Measurements from ENCODE around the gene RNF225. TPM values are rescaled to one million over a fixed set of nuclear protein-coding genes. Genes with fewer than 3 reads are reported as not detected.
"Not testable (repeated sequence)": the region's sequence is repeated elsewhere in the genome, so short reads cannot be mapped to it uniquely, and the experiment has no call there.

RNF225 gene
- polyA plus RNA-seq, 1 of the 3 experiments (the other 2 are of a cell fraction), result 0.13 TPM

DNA sequence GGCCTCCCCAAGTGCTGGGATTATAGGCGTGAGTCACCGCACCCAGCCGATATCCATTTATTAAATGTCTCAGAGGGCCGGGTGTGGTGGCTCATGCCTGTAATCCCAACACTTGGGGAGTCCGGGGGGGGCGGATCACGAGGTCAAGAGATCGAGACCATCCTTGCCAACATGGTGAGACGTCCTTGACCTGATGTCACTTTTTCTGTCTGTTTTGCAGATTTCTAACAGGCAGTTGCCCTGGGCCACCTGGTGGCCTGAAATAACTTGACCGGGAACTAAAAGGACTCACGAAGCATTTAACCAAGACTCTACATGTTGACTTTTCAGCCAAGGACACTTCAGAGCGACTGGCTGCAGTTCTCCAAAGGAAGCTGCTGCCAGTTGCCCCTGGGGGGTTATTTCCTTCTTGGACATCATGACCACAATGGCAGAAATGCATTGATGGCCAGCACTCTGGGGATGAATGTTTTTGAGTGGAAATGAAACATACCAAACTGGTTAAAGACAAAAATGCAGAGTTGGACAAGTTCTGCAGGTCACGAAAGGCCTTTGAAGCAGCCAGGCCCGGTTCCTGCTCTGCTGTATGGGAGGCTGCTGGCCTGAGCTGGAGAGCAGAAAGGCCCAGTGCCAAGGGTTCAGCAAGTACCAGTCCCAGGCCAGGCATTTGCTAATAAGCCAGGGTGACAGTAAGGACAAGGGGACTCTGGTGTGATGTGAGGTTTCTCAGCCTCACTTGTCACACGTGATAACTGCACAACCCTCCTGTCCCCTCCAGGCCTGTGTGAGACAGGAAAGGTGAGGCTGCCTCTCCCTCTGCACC is 22.9 kb upstream of the RNF225 start:
- ChIA-PET CTCF (interaction anchor here (1.2 kb wide), 1 partner anchor 44 kb away, joined by 3 read pairs; no protein-coding TSS in a partner anchor), POLR2A (interaction anchor here (1.4 to 1.8 kb wide), 2 partner anchors 9 to 10 kb away, joined by 4 to 8 read pairs; partner anchors contain the start of gene ZNF497)
- H3K36me3 ChIP-seq (replicated peaks in 1 of 2; ENCODE audit: control insufficient read depth in 1 of 2, insufficient read depth in 2 of 2, low read length in 1 of 2), result no peaks in the 10 kb centered on the region
- H3K9me3 ChIP-seq, result no peaks in the 10 kb centered on the region
- H4K20me1 ChIP-seq (ENCODE audit: insufficient read depth), result no peaks in the 10 kb centered on the region
- no peak overlapping the region for H2AFZ ChIP-seq (ENCODE audit: low read depth)
- H3F3A ChIP-seq (replicated peaks; ENCODE audit: insufficient read depth), result no peaks in the 10 kb centered on the region
- no peak for TF ChIP-seq POLR2AphosphoS5 (IDR thresholded peaks at IDR 0.05; ENCODE audit: low read depth, low read length)
- TF ChIP-seq, protein P1, sequence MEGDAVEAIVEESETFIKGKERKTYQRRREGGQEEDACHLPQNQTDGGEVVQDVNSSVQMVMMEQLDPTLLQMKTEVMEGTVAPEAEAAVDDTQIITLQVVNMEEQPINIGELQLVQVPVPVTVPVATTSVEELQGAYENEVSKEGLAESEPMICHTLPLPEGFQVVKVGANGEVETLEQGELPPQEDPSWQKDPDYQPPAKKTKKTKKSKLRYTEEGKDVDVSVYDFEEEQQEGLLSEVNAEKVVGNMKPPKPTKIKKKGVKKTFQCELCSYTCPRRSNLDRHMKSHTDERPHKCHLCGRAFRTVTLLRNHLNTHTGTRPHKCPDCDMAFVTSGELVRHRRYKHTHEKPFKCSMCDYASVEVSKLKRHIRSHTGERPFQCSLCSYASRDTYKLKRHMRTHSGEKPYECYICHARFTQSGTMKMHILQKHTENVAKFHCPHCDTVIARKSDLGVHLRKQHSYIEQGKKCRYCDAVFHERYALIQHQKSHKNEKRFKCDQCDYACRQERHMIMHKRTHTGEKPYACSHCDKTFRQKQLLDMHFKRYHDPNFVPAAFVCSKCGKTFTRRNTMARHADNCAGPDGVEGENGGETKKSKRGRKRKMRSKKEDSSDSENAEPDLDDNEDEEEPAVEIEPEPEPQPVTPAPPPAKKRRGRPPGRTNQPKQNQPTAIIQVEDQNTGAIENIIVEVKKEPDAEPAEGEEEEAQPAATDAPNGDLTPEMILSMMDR (IDR thresholded peaks at IDR 0.05), result peak; percentile 34; the same call in 1 of the 2 replicates
- no peak overlapping the region for H3K27ac ChIP-seq (ENCODE audit: low read depth in 2 of 2, low read length in 1 of 2)
- H3K9ac ChIP-seq, result no peak overlapping the region
- H3K79me2 ChIP-seq (ENCODE audit: insufficient read depth), result no peaks in the 10 kb centered on the region
- DNase-seq, result no peak
- no peak overlapping the region for H3K4me2 ChIP-seq
- no peaks in the 10 kb centered on the region for H3K27me3 ChIP-seq (ENCODE audit: insufficient read depth)
- no peaks in the 10 kb centered on the region for H3K4me1 ChIP-seq (ENCODE audit: control insufficient read depth in 1 of 2, insufficient read depth in 2 of 2, low read depth in 1 of 2, low read length in 1 of 2)
- no peaks in the 10 kb centered on the region for H3K9me2 ChIP-seq
- 84% methylated on average over 14 of the region's 15 CpGs for WGBS (ENCODE audit: low lambda C conversion rate)
- no peak overlapping the region; a peak in 1 of 4 replicates for H3K4me3 ChIP-seq (ENCODE audit: low read depth in 2 of 2, low read length in 1 of 2)

DNA sequence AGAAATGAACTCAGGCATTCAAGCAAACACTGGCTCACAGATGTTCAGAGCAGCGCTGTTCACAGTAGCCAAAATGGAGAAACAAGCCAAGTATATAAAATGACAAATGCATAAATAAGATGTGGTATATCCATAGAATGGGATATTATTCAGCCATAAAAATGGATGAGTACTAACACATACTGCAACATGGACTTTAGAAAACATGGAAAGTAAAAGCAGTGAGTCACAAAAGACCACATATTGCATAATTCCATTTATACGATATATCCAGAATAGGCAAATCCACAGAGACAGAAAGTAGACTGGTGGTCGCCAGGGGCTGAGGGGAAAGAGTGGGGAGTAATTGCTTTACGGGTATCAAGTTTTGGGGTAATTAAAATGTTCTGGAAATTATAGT is 21.3 kb upstream of the RNF225 start:
- Histone ChIP-seq H4K20me1 (ENCODE audit: insufficient read depth) (no peaks in the 10 kb centered on the region), H3K4me2 (no peak overlapping the region), H3K79me2 (ENCODE audit: insufficient read depth) (no peaks in the 10 kb centered on the region), H2AFZ (ENCODE audit: low read depth) (no peak overlapping the region), H3F3A (replicated peaks; ENCODE audit: insufficient read depth) (no peaks in the 10 kb centered on the region), H3K9me2 (no peaks in the 10 kb centered on the region), H3K36me3 (replicated peaks in 1 of 2; ENCODE audit: control insufficient read depth in 1 of 2, insufficient read depth in 2 of 2, low read length in 1 of 2) (no peaks in the 10 kb centered on the region), H3K27me3 (ENCODE audit: insufficient read depth) (no peaks in the 10 kb centered on the region), H3K4me1 (ENCODE audit: control insufficient read depth in 1 of 2, insufficient read depth in 2 of 2, low read depth in 1 of 2, low read length in 1 of 2) (peaks cover 0 to 1% of the 10 kb centered on the region in 2 experiments; a peak in 1 of 4 replicates), H3K9ac (no peak overlapping the region), H3K27ac (ENCODE audit: low read depth in 2 of 2, low read length in 1 of 2) (no peak overlapping the region), H3K4me3 (ENCODE audit: low read depth in 2 of 2, low read length in 1 of 2) (no peak overlapping the region), H3K9me3 (no peaks in the 10 kb centered on the region)
- WGBS (ENCODE audit: low lambda C conversion rate), result 83% methylated on average over 4 of the region's 4 CpGs
- DNase-seq, result no peak
- ChIA-PET POLR2A (interaction anchor here (1.4 kb wide), 1 partner anchor 11 kb away, joined by 8 read pairs; the partner anchor contains the start of gene ZNF497), CTCF (interaction anchor here (0.7 to 1.1 kb wide), 3 partner anchors 10 to 145 kb away, joined by 3 to 4 read pairs (median 3); no protein-coding TSS in a partner anchor)
- no peak for TF ChIP-seq RXRA (IDR thresholded peaks at IDR 0.05; ENCODE audit: borderline replicate concordance, low read depth)
- no peak for TF ChIP-seq FOSL2 (IDR thresholded peaks at IDR 0.05; ENCODE audit: borderline replicate concordance, low read depth)
- TF ChIP-seq YY1 (IDR thresholded peaks at IDR 0.05; ENCODE audit: low read depth), result no peak
- no peak for TF ChIP-seq MXI1 (IDR thresholded peaks at IDR 0.05; ENCODE audit: low read depth, low read length)
- TF ChIP-seq NRF1 (IDR thresholded peaks at IDR 0.05; ENCODE audit: low read depth, low read length), result no peak
- TF ChIP-seq RFX5 (IDR thresholded peaks at IDR 0.05; ENCODE audit: low read length), result no peak

DNA sequence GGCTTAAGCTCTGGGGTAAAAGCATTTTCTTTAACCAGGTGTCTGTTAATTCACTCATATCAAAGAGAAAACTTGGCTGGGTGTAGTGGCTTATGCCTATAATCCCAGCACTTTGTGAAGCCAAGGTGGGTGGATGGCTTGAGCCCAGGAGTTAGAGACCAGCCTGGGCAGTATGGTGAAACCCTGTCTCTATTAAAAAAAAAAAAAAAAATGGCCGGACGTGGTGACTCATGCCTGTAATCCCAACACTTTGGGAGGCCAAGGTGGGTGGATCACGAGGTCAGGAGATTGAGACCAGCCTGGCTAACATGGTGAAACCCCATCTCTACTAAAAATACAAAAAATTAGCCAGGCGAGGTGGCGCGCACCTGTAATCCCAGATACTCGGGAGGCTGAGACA is 18.7 kb upstream of the RNF225 start:
- H3K79me2 ChIP-seq (ENCODE audit: insufficient read depth); H3K27me3 ChIP-seq (ENCODE audit: insufficient read depth); H3K4me3 ChIP-seq (ENCODE audit: low read depth in 2 of 2, low read length in 1 of 2); DNase-seq; H2AFZ ChIP-seq (ENCODE audit: low read depth); H4K20me1 ChIP-seq (ENCODE audit: insufficient read depth); H3K36me3 ChIP-seq (replicated peaks in 1 of 2; ENCODE audit: control insufficient read depth in 1 of 2, insufficient read depth in 2 of 2, low read length in 1 of 2); H3K9me3 ChIP-seq; H3F3A ChIP-seq (replicated peaks; ENCODE audit: insufficient read depth); POLR2A ChIA-PET; H3K9ac ChIP-seq; H3K27ac ChIP-seq (ENCODE audit: low read depth in 2 of 2, low read length in 1 of 2); H3K9me2 ChIP-seq; H3K4me2 ChIP-seq: not testable (repeated sequence)
- H3K4me1 ChIP-seq (ENCODE audit: control insufficient read depth in 1 of 2, insufficient read depth in 2 of 2, low read depth in 1 of 2, low read length in 1 of 2), result peaks cover 0 to 12% of the 10 kb centered on the region in 2 experiments; a peak in 1 of 4 replicates
- CTCF ChIA-PET, result interaction anchor here (1.4 kb wide), 1 partner anchor 143 kb away, joined by 3 read pairs; the partner anchor contains the start of gene ZBTB45
- 77% methylated on average over 7 of the region's 7 CpGs for WGBS (ENCODE audit: low lambda C conversion rate)

Measured in SK-N-SH (cell line).